ENCODE results near the gene CLCN6. TPM values are rescaled to one million over a fixed set of nuclear protein-coding genes. Genes with fewer than 3 reads are reported as not detected.

Gene CLCN6
- total RNA-seq, 2 donors from 2014 or later: 27.5 to 31.5 TPM

- DNase-seq (ENCODE audit: low spot score): no peak
- ATAC-seq (ENCODE audit: insufficient number of reproducible peaks, low FRiP score, low read depth): peak; percentile 47
- Histone ChIP-seq H3K27ac (no peak overlapping the region), H3K4me1 (ENCODE audit: control insufficient read depth in 1 of 2, low read depth in 2 of 2) (peaks cover 7 to 17% of the 10 kb centered on the region in 2 donors), H3K36me3 (peaks cover 68% of the 10 kb centered on the region), H3K4me3 (no peak overlapping the region), H3K9me3 (no peaks in the 10 kb centered on the region), H3K27me3 (replicated peaks; ENCODE audit: insufficient read depth) (no peaks in the 10 kb centered on the region)
- TF ChIP-seq CTCF (IDR thresholded peaks at IDR 0.05): peak; percentile 94
Observed at GRCh38 chr1:11838349-11839272, 32.6 kb downstream of the CLCN6 start.

- Histone ChIP-seq H3K9me3 (no peaks in the 10 kb centered on the region), H3K27me3 (replicated peaks; ENCODE audit: insufficient read depth) (no peaks in the 10 kb centered on the region), H3K4me1 (ENCODE audit: control insufficient read depth in 1 of 2, low read depth in 2 of 2) (peaks cover 7 to 17% of the 10 kb centered on the region in 2 donors), H3K4me3 (no peak overlapping the region), H3K27ac (peak overlapping the region in 1 of 2 donors; percentile 11), H3K36me3 (peaks cover 63% of the 10 kb centered on the region)
- ATAC-seq (ENCODE audit: insufficient number of reproducible peaks, low FRiP score, low read depth) (no peak), DNase-seq (ENCODE audit: low spot score) (peak; percentile 14)
- no peak for TF ChIP-seq CTCF (IDR thresholded peaks at IDR 0.05)
Observed at GRCh38 chr1:11839727-11840705, 34.0 kb downstream of the CLCN6 start.

- Histone ChIP-seq H3K4me1 (ENCODE audit: control insufficient read depth in 1 of 2, low read depth in 2 of 2) (peaks cover 7 to 17% of the 10 kb centered on the region in 2 donors), H3K27ac (no peak overlapping the region), H3K36me3 (peaks cover 48% of the 10 kb centered on the region), H3K4me3 (no peak overlapping the region), H3K27me3 (replicated peaks; ENCODE audit: insufficient read depth) (no peaks in the 10 kb centered on the region), H3K9me3 (no peaks in the 10 kb centered on the region)
- ATAC-seq (ENCODE audit: insufficient number of reproducible peaks, low FRiP score, low read depth): no peak
- no peak for TF ChIP-seq CTCF (IDR thresholded peaks at IDR 0.05)
- no peak for DNase-seq (ENCODE audit: low spot score)
Observed at GRCh38 chr1:11841245-11842153, 35.5 kb downstream of the CLCN6 start.

GRCh38 chr1:11842154-11843041, 36.4 kb downstream of the CLCN6 start:
- peaks cover 49% of the 10 kb centered on the region for H3K36me3 ChIP-seq
- no peaks in the 10 kb centered on the region for H3K9me3 ChIP-seq
- DNase-seq (ENCODE audit: low spot score): no peak
- no peaks in the 10 kb centered on the region for H3K27me3 ChIP-seq (replicated peaks; ENCODE audit: insufficient read depth)
- H3K4me1 ChIP-seq (ENCODE audit: control insufficient read depth in 1 of 2, low read depth in 2 of 2): peaks cover 7 to 17% of the 10 kb centered on the region in 2 donors
- ATAC-seq (ENCODE audit: insufficient number of reproducible peaks, low FRiP score, low read depth): no peak
- H3K27ac ChIP-seq: no peak overlapping the region
- TF ChIP-seq CTCF (IDR thresholded peaks at IDR 0.05): no peak
- no peak overlapping the region for H3K4me3 ChIP-seq

All from thoracic aorta (tissue), 2 donors.